NCI-H69 (cell line): ENCODE data around the gene SLFN12L.

Experiments
- DNase-seq: peaks from one replicate; lab custom pipeline; 2025; lab: John Stamatoyannopoulos, UW

The SLFN12L gene

GRCh38 chr17:35432176-35433074 lies 105.1 kb downstream of the SLFN12L start, which contains the start of gene SLFN12:
Gene SLFN12, minus strand, starts transcription at chr17:35432500. Its CDS starts 9,472 bp downstream, at chr17:35423028.
- no peak for DNase-seq

DNA sequence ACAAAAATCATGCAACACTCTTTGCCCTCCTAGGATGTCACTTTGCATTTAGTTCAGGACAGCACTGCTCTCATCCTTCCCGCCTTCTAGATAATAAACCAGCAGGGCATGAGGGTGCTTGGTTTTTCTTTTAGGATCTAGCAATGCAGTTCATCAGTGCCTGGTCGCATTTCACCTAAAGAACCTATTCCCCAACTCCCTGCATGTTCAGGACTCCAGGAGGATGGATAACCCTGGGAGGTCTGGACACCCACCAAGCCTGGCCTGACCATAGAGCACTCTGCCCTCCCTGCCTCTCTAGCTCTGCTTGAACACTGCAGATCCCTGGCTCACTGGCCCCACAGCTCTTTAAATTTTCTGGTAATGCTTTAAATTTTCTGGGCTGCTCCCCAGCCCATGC lies 107.8 kb downstream of the SLFN12L start:
- DNase-seq = no peak

GRCh38 chr17:35428229-35428628 lies 109.2 kb downstream of the SLFN12L start:
- no peak for DNase-seq

- no peak for DNase-seq
Observed at GRCh38 chr17:35423761-35424160, 113.7 kb downstream of the SLFN12L start.
